ENCODE results near the gene CABLES1. TPM values are rescaled to one million over a fixed set of nuclear protein-coding genes. Genes with fewer than 3 reads are reported as not detected.

CABLES1 gene
- polyA plus RNA-seq, 3 donors: 25.2 to 26.4 (median 25.8) TPM

- DNase-seq (ENCODE audit: extremely low read depth in 1 of 11, low read depth in 9 of 11, low spot score in 4 of 11): no peak
Measured at GRCh38 chr18:23204589-23205235, 69.4 kb downstream of the CABLES1 start.

- no peak for DNase-seq (ENCODE audit: extremely low read depth in 1 of 11, low read depth in 9 of 11, low spot score in 4 of 11)
Measured at GRCh38 chr18:23205980-23206379, 70.7 kb downstream of the CABLES1 start.

- no peak for DNase-seq (ENCODE audit: extremely low read depth in 1 of 11, low read depth in 9 of 11, low spot score in 4 of 11)
Measured at GRCh38 chr18:23207191-23207955, 72.1 kb downstream of the CABLES1 start.

- no peak for DNase-seq (ENCODE audit: extremely low read depth in 1 of 11, low read depth in 9 of 11, low spot score in 4 of 11)
Measured at GRCh38 chr18:23207994-23208393, 72.7 kb downstream of the CABLES1 start.

GRCh38 chr18:23208600-23208999 is 73.3 kb downstream of the CABLES1 start:
- DNase-seq (ENCODE audit: extremely low read depth in 1 of 11, low read depth in 9 of 11, low spot score in 4 of 11): no peak

GRCh38 chr18:23209031-23209430 is 73.7 kb downstream of the CABLES1 start:
- DNase-seq (ENCODE audit: extremely low read depth in 1 of 11, low read depth in 9 of 11, low spot score in 4 of 11): no peak

GRCh38 chr18:23209796-23210195 is 74.5 kb downstream of the CABLES1 start:
- DNase-seq (ENCODE audit: extremely low read depth in 1 of 11, low read depth in 9 of 11, low spot score in 4 of 11): no peak

GRCh38 chr18:23210526-23210925 is 75.2 kb downstream of the CABLES1 start:
- no peak for DNase-seq (ENCODE audit: extremely low read depth in 1 of 11, low read depth in 9 of 11, low spot score in 4 of 11)

- DNase-seq (ENCODE audit: extremely low read depth in 1 of 11, low read depth in 9 of 11, low spot score in 4 of 11): no peak
Measured at GRCh38 chr18:23211146-23211545, 75.9 kb downstream of the CABLES1 start.

- DNase-seq (ENCODE audit: extremely low read depth in 1 of 11, low read depth in 9 of 11, low spot score in 4 of 11): no peak
Measured at GRCh38 chr18:23212161-23212560, 76.9 kb downstream of the CABLES1 start.

- DNase-seq (ENCODE audit: extremely low read depth in 1 of 11, low read depth in 9 of 11, low spot score in 4 of 11): no peak
Measured at GRCh38 chr18:23213200-23213599, 77.9 kb downstream of the CABLES1 start.

GRCh38 chr18:23217781-23218180 is 82.5 kb downstream of the CABLES1 start:
- no peak for DNase-seq (ENCODE audit: extremely low read depth in 1 of 11, low read depth in 9 of 11, low spot score in 4 of 11)

GRCh38 chr18:23220355-23220754 is 85.1 kb downstream of the CABLES1 start:
- DNase-seq (ENCODE audit: extremely low read depth in 1 of 11, low read depth in 9 of 11, low spot score in 4 of 11): no peak

GRCh38 chr18:23223641-23224040 is 88.4 kb downstream of the CABLES1 start:
- DNase-seq (ENCODE audit: extremely low read depth in 1 of 11, low read depth in 9 of 11, low spot score in 4 of 11): no peak

GRCh38 chr18:23225503-23225902 is 90.2 kb downstream of the CABLES1 start:
- peak in 9 of 11 donors; percentile 39 to 68 (median 59) for DNase-seq (ENCODE audit: extremely low read depth in 1 of 11, low read depth in 9 of 11, low spot score in 4 of 11)

GRCh38 chr18:23226391-23226790 is 91.1 kb downstream of the CABLES1 start:
- DNase-seq (ENCODE audit: extremely low read depth in 1 of 11, low read depth in 9 of 11, low spot score in 4 of 11): no peak

- no peak for DNase-seq (ENCODE audit: extremely low read depth in 1 of 11, low read depth in 9 of 11, low spot score in 4 of 11)
Measured at GRCh38 chr18:23226930-23227725, 91.8 kb downstream of the CABLES1 start.

- peak in 3 of 11 donors; percentile 33 to 56 (median 52) for DNase-seq (ENCODE audit: extremely low read depth in 1 of 11, low read depth in 9 of 11, low spot score in 4 of 11)
Measured at GRCh38 chr18:23227726-23228070, 92.4 kb downstream of the CABLES1 start.

- DNase-seq (ENCODE audit: extremely low read depth in 1 of 11, low read depth in 9 of 11, low spot score in 4 of 11): no peak
Measured at GRCh38 chr18:23228102-23229061, 93.1 kb downstream of the CABLES1 start.

Measured in renal cortex interstitium (tissue), 11 donors.